ENCODE measurements around the gene S100A4.

GRCh38 chr1:153577138-153577537 is 31.5 kb upstream of the S100A4 start:
- TF ChIP-seq ZNF114 (CRISPR knock-in tag; IDR thresholded peaks at IDR 0.05) = no peak
- TF ChIP-seq EZH2 (IDR thresholded peaks at IDR 0.05; ENCODE audit: low read depth, unreplicated experiment) = no peak
- TF ChIP-seq CTCF (conservative IDR thresholded peaks at IDR 0.05; ENCODE audit: low read depth in 2 of 2) = no peak
- TF ChIP-seq EZH2phosphoT487 (IDR thresholded peaks at IDR 0.05; ENCODE audit: unreplicated experiment) = no peak
- no peak for TF ChIP-seq CREB1 (CRISPR knock-in tag; IDR thresholded peaks at IDR 0.05; ENCODE audit: low read depth)
- no peak for TF ChIP-seq NANOG (IDR thresholded peaks at IDR 0.05; ENCODE audit: borderline replicate concordance)
- no peak for TF ChIP-seq REST (IDR thresholded peaks at IDR 0.05; ENCODE audit: unreplicated experiment)
- no peak for TF ChIP-seq ZNF331 (CRISPR knock-in tag; IDR thresholded peaks at IDR 0.05; ENCODE audit: low read depth)
- no peak for TF ChIP-seq POLR2AphosphoS5 (IDR thresholded peaks at IDR 0.05; ENCODE audit: low read depth)

Measured in GM23338 (cell line).